KG1 (cell line): ENCODE measurements around the gene SLC30A3.
A peak's percentile ranks its signal among the peaks of the same experiment; 100 is the strongest.

Source experiments
- DNase-seq: peaks from one replicate; lab custom pipeline; 2025; lab: John Stamatoyannopoulos, UW

Gene SLC30A3

GRCh38 chr2:27227501-27227900, 35.3 kb downstream of the SLC30A3 start:
- DNase-seq, result no peak

- no peak for DNase-seq
Observed at GRCh38 chr2:27225526-27225925, 37.3 kb downstream of the SLC30A3 start.

GRCh38 chr2:27223416-27223815, 39.4 kb downstream of the SLC30A3 start:
- no peak for DNase-seq

- no peak for DNase-seq
Observed at GRCh38 chr2:27222407-27222806, 40.4 kb downstream of the SLC30A3 start.

GRCh38 chr2:27221166-27221565, 41.7 kb downstream of the SLC30A3 start:
- DNase-seq, result no peak

- DNase-seq, result no peak
Observed at GRCh38 chr2:27220091-27220490, 42.8 kb downstream of the SLC30A3 start.

GRCh38 chr2:27219091-27219490, 43.8 kb downstream of the SLC30A3 start:
- no peak for DNase-seq

- DNase-seq, result no peak
Observed at GRCh38 chr2:27218614-27219013, 44.2 kb downstream of the SLC30A3 start.

- peak; percentile 77 for DNase-seq
Observed at GRCh38 chr2:27217173-27218121, 45.4 kb downstream of the SLC30A3 start, which contains the start of gene CAD. Gene CAD (plus strand): TSS chr2:27217369. CDS start chr2:27217552, 183 bp downstream.

- no peak for DNase-seq
Observed at GRCh38 chr2:27216416-27217137, 46.3 kb downstream of the SLC30A3 start.

- no peak for DNase-seq
Observed at GRCh38 chr2:27214941-27215340, 47.9 kb downstream of the SLC30A3 start.

- peak; percentile 56 for DNase-seq
Observed at GRCh38 chr2:27212626-27213471, 50.0 kb downstream of the SLC30A3 start.

GRCh38 chr2:27211943-27212625, 50.8 kb downstream of the SLC30A3 start, which contains the start of the genes ATRAID and SLC5A6:
Gene ATRAID (plus strand): TSS chr2:27212041. CDS start chr2:27212369, 328 bp downstream.
Gene SLC5A6 (minus strand): TSS chr2:27212268. CDS start chr2:27207650, 4,618 bp downstream.
- DNase-seq, result peak; percentile 85

- DNase-seq, result peak; percentile 38
Observed at GRCh38 chr2:27211241-27211942, 51.5 kb downstream of the SLC30A3 start.

GRCh38 chr2:27209621-27210401, 53.0 kb downstream of the SLC30A3 start:
- DNase-seq, result no peak

- no peak for DNase-seq
Observed at GRCh38 chr2:27208486-27209050, 54.3 kb downstream of the SLC30A3 start.

- no peak for DNase-seq
Observed at GRCh38 chr2:27206346-27206745, 56.5 kb downstream of the SLC30A3 start.

- no peak for DNase-seq
Observed at GRCh38 chr2:27205206-27205605, 57.6 kb downstream of the SLC30A3 start.

GRCh38 chr2:27204566-27204965, 58.3 kb downstream of the SLC30A3 start:
- no peak for DNase-seq
